Fibroblast of lung (primary cell): ENCODE results near the gene SPACA4. TPM values are rescaled to one million over a fixed set of nuclear protein-coding genes. Genes with fewer than 3 reads are reported as not detected.

Source experiments
- DNase-seq, 2 donors: peaks; one replicate each; pipeline versions ENCODE4 v3.0.0 to v3.0.0-alpha.2; 2010; ENCODE audit warnings: low read depth in 2 of 2
- H2AFZ ChIP-seq: 2 replicates; pipeline ENCODE4 v1.5.1; 2012; ENCODE audit warnings: low read length, control low read depth, inconsistent platforms
- H3K27ac ChIP-seq: 2 replicates; pipeline ENCODE4 v1.5.1; 2011; ENCODE audit warnings: low read length, control low read depth; ENCODE audit not compliant: insufficient read depth
- H3K27me3 ChIP-seq: 2 replicates; pipeline ENCODE4 v1.5.1; 2011; ENCODE audit warnings: mild to moderate bottlenecking, low read length; ENCODE audit not compliant: control insufficient read depth, insufficient read depth
- H3K36me3 ChIP-seq: 2 replicates; pipeline ENCODE4 v1.5.1; 2011; ENCODE audit warnings: low read length; ENCODE audit not compliant: control insufficient read depth, insufficient read depth
- H3K4me1 ChIP-seq: 2 replicates; pipeline ENCODE4 v1.5.1; 2011; ENCODE audit warnings: low read length; ENCODE audit not compliant: control insufficient read depth, insufficient read depth; ENCODE audit errors: extremely low read depth
- H3K4me2 ChIP-seq: 2 replicates; pipeline ENCODE4 v1.5.1; 2011; ENCODE audit warnings: low read length, control low read depth; ENCODE audit not compliant: insufficient read depth; ENCODE audit errors: extremely low read depth
- H3K4me3 ChIP-seq, 4 experiments: fragments of 200-600 bp in 1 of 4; sonication (generic) in 1 of 4; replicated peaks in 1 of 4; 2 replicates each; pipeline ENCODE4 v1.5.1; 2011 to 2016; ENCODE audit warnings: low read length in 4 of 4, low read depth in 3 of 4, mild to moderate bottlenecking in 3 of 4, control low read depth in 2 of 4, inconsistent platforms in 1 of 4, mixed read lengths in 1 of 4; ENCODE audit not compliant: insufficient read depth in 1 of 4; ENCODE audit errors: control extremely low read depth in 1 of 4
- H3K79me2 ChIP-seq: 2 replicates; pipeline ENCODE4 v1.5.1; 2012; ENCODE audit warnings: mild to moderate bottlenecking, low read length, inconsistent platforms; ENCODE audit not compliant: control insufficient read depth, insufficient read depth
- H3K9ac ChIP-seq: 2 replicates; pipeline ENCODE4 v1.5.1; 2011; ENCODE audit warnings: mild to moderate bottlenecking, low read length, control low read depth; ENCODE audit not compliant: insufficient read depth
- H3K9me3 ChIP-seq: 2 replicates; pipeline ENCODE4 v1.5.1; 2012; ENCODE audit warnings: low read depth, low read length; ENCODE audit not compliant: control insufficient read depth, insufficient read depth
- H4K20me1 ChIP-seq: 2 replicates; pipeline ENCODE4 v1.5.1; 2011; ENCODE audit warnings: low read length; ENCODE audit not compliant: control insufficient read depth, insufficient read depth; ENCODE audit errors: extremely low read depth
- EZH2 ChIP-seq: IDR thresholded peaks from 2 replicates; pipeline ENCODE4 v1.5.1; 2012; ENCODE audit warnings: low read length, control low read depth, mild to moderate bottlenecking; ENCODE audit errors: missing control alignments
- polyA plus RNA-seq, 2 donors: library from polyadenylated mRNA; depleted of rRNA in 1 of 2; stranded (reverse) in 1 of 2; unstranded in 1 of 2; fragments of >200 nt; gene quantifications; 2 replicates each; pipeline ENCODE4 v1.2.1, GENCODE V29; 2011 to 2012; ENCODE audit warnings: missing spikeins in 1 of 2
- total RNA-seq: library from RNA; depleted of rRNA; stranded (reverse); fragments of >200 nt; gene quantifications from 2 replicates; pipeline ENCODE4 v1.2.1, GENCODE V29; 2014
- TF ChIP-seq, protein P1 (sequence below), 2 donors: IDR thresholded peaks in 1 of 2; conservative IDR thresholded peaks in 1 of 2; 1 replicate in 1 of 2; 2 replicates in 1 of 2; pipeline ENCODE4 v1.5.1; 2011 to 2012; ENCODE audit warnings: low read length in 2 of 2, control low read depth in 1 of 2, inconsistent platforms in 1 of 2, low read depth in 1 of 2, mild to moderate bottlenecking in 1 of 2

Gene SPACA4
- total and polyA plus RNA-seq, 2 donors (not counting 1 experiment from before 2014, with no cell fraction given), result not detected

DNA sequence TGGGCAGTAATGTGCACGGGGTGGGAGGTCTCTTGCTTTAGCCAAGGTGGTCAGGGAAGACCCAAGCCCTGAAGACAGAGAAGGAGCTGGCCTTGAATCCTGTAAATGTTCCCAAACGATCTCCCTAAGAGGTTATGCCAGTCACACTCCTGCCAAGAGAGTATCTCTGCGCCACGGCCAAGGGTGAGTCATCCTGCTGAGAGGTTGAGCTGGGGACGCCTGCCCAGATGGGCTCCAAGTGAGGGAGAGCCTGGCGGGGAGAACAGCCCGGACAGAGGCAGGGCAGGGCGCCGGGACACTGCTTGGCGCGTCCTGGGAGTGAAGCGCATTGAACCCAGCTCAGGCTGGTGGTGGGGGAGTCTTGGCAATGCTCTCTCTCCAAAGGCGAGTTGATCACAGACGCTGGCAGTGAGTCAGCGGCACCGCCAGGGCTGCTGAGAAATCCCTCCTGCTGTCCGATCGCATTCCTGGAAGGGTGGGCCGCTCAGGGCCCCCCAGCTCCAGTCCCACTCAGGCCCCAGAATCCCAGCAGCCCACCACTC lies 38.1 kb upstream of the SPACA4 start:
- H3K36me3 ChIP-seq, result no peaks in the 10 kb centered on the region
- no peak overlapping the region for H3K9ac ChIP-seq
- H3K4me2 ChIP-seq, result peak overlapping the region; percentile 46
- no peaks in the 10 kb centered on the region for H4K20me1 ChIP-seq
- H3K79me2 ChIP-seq, result no peaks in the 10 kb centered on the region
- peak; percentile 91 to 92 for DNase-seq
- H3K27me3 ChIP-seq, result no peaks in the 10 kb centered on the region
- peak overlapping the region; percentile 40 for H3K27ac ChIP-seq
- H3K4me1 ChIP-seq, result peaks cover 8% of the 10 kb centered on the region
- H3K9me3 ChIP-seq, result no peaks in the 10 kb centered on the region
- TF ChIP-seq, protein P1, sequence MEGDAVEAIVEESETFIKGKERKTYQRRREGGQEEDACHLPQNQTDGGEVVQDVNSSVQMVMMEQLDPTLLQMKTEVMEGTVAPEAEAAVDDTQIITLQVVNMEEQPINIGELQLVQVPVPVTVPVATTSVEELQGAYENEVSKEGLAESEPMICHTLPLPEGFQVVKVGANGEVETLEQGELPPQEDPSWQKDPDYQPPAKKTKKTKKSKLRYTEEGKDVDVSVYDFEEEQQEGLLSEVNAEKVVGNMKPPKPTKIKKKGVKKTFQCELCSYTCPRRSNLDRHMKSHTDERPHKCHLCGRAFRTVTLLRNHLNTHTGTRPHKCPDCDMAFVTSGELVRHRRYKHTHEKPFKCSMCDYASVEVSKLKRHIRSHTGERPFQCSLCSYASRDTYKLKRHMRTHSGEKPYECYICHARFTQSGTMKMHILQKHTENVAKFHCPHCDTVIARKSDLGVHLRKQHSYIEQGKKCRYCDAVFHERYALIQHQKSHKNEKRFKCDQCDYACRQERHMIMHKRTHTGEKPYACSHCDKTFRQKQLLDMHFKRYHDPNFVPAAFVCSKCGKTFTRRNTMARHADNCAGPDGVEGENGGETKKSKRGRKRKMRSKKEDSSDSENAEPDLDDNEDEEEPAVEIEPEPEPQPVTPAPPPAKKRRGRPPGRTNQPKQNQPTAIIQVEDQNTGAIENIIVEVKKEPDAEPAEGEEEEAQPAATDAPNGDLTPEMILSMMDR (conservative IDR thresholded peaks at IDR 0.05 in 1 of 2, IDR thresholded peaks at IDR 0.05 in 1 of 2; ENCODE audit: low read depth in 1 of 2, low read length in 2 of 2), result no peak
- TF ChIP-seq EZH2, result no peak
- H2AFZ ChIP-seq, result peak overlapping the region; percentile 44
- H3K4me3 ChIP-seq, result peak overlapping the region in 1 of 4 experiments; percentile 32

DNA sequence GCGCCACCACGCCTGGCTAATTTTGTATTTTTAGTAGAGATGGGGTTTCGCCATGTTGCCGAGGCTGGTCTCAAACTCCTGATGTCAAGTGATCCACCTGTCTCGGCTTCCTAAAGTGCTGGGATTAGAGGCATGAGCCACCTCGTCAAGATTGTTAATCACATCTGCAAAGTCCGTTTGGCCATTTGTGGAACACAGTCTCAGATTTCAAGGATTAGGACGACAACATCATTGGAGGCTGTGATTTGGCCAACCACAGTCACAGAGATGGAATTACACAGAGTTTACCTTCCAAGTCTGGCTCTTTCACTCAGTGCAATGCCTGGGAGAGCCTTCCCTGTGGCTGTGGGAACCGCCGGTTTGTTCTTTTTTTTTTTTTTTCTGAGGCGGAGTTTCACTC lies 36.7 kb upstream of the SPACA4 start:
- no peaks in the 10 kb centered on the region for H3K36me3 ChIP-seq
- H3K27me3 ChIP-seq, result no peaks in the 10 kb centered on the region
- no peak overlapping the region for H3K4me2 ChIP-seq
- H3K9ac ChIP-seq, result no peak overlapping the region
- H3K79me2 ChIP-seq, result no peaks in the 10 kb centered on the region
- H4K20me1 ChIP-seq, result no peaks in the 10 kb centered on the region
- TF ChIP-seq, protein P1 (conservative IDR thresholded peaks at IDR 0.05 in 1 of 2, IDR thresholded peaks at IDR 0.05 in 1 of 2; ENCODE audit: low read depth in 1 of 2, low read length in 2 of 2), result no peak
- TF ChIP-seq EZH2, result no peak
- no peak overlapping the region for H3K27ac ChIP-seq
- H2AFZ ChIP-seq, result no peak overlapping the region
- H3K4me3 ChIP-seq, result no peak overlapping the region
- DNase-seq, result peak; percentile 35 to 65
- H3K9me3 ChIP-seq, result no peaks in the 10 kb centered on the region
- peaks cover 8% of the 10 kb centered on the region for H3K4me1 ChIP-seq

DNA sequence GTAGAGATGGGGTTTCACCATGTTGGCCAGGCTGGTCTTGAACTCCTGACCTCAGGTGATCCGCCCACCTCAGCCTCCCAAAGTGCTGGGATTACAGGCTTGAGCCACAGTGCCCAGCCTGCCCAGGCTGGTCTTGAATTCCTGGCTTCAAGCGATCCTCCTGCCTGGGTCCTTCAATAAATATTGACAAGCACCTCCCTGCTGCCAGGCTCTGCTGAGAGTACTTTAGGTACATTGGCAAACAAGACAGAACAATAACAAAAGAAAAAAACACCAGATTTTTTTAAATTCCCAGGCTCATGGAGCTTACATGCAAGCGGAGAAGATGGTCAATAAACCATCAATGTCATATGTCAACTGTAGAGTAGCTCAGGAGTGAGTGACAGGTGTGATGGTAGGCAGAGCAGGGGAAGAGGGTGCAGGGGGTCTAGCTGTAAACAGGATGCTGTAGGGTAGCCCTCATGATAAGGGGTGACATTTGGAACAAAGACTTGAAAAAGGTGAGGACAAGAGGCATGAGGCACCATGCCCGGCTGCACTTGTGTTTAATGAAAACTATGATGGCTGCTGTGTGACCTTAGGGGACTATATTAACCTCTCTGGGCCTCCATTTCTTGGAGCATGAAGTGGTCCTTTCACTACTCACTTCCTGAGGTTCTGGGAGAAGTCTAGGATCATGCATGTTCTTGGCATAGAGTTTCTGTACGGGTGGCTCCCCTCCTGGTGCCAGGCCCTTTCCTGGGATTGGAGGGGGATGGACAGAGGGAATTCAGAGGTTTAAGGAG lies 35.0 kb upstream of the SPACA4 start:
- Histone ChIP-seq H3K9ac (no peak overlapping the region), H3K4me2 (no peak overlapping the region), H3K36me3 (no peaks in the 10 kb centered on the region), H3K79me2 (no peaks in the 10 kb centered on the region), H3K4me1 (peaks cover 8% of the 10 kb centered on the region), H4K20me1 (no peaks in the 10 kb centered on the region), H2AFZ (no peak overlapping the region), H3K4me3 (no peak overlapping the region), H3K27ac (no peak overlapping the region), H3K27me3 (no peaks in the 10 kb centered on the region), H3K9me3 (no peaks in the 10 kb centered on the region)
- no peak for DNase-seq
- TF ChIP-seq, protein P1 (conservative IDR thresholded peaks at IDR 0.05 in 1 of 2, IDR thresholded peaks at IDR 0.05 in 1 of 2; ENCODE audit: low read depth in 1 of 2, low read length in 2 of 2), result no peak
- TF ChIP-seq EZH2, result no peak
